Gastrocnemius medialis (tissue), 4 donors: ENCODE data around the gene PDE6A. TPM values are rescaled to one million over a fixed set of nuclear protein-coding genes. Genes with fewer than 3 reads are reported as not detected.

Experiments
- ATAC-seq, 2 donors: fragments of 150-250 bp; one replicate each; pipeline ENCODE4 v1.9.1; 2016
- DNase-seq, 2 donors: peaks; one replicate each; pipeline ENCODE4 v3.0.0-alpha.2; 2019
- H3K27ac ChIP-seq, 4 donors: fragments of 200-600 bp; sonication (generic); 1 replicate in 1 of 4; 2 replicates in 3 of 4; pipeline ENCODE4 v1.5.1; 2016 to 2018; ENCODE audit warnings: mild to moderate bottlenecking in 2 of 4, moderate library complexity in 1 of 4
- H3K27me3 ChIP-seq, 3 donors: fragments of 200-600 bp; sonication (generic) in 2 of 3; 1 replicate in 1 of 3; 2 replicates in 2 of 3; pipeline versions ENCODE4 v1.5.1 to v1.6.0; 2016 to 2019; ENCODE audit warnings: mild to moderate bottlenecking in 1 of 3, moderate library complexity in 1 of 3
- H3K36me3 ChIP-seq, 2 donors: fragments of 200-600 bp; sonication (generic) in 1 of 2; one replicate each; pipeline ENCODE4 v1.5.1; 2017 to 2018
- H3K4me1 ChIP-seq, 2 donors: fragments of 200-600 bp; sonication (generic) in 1 of 2; one replicate each; pipeline ENCODE4 v1.5.1; 2016 to 2017; ENCODE audit warnings: mild to moderate bottlenecking in 2 of 2
- H3K4me3 ChIP-seq, 4 donors: fragments of 200-600 bp; sonication (generic) in 3 of 4; 1 replicate in 1 of 4; 2 replicates in 3 of 4; pipeline ENCODE4 v1.5.1; 2016 to 2019; ENCODE audit warnings: mild to moderate bottlenecking in 2 of 4
- H3K9me3 ChIP-seq, 3 donors: fragments of 200-600 bp; sonication (generic) in 2 of 3; 1 replicate in 1 of 3; 2 replicates in 2 of 3; pipeline ENCODE4 v1.5.1; 2016 to 2019
- CTCF ChIP-seq, 5 experiments: fragments of 450-650 bp in 3 of 5; fragments of 200-600 bp in 2 of 5; sonication (generic) in 2 of 5; IDR thresholded peaks in 4 of 5; conservative IDR thresholded peaks in 1 of 5; 1 replicate in 4 of 5; 2 replicates in 1 of 5; pipeline ENCODE4 v1.5.1; 2016 to 2019; ENCODE audit warnings: antibody characterized with exemption in 5 of 5, mild to moderate bottlenecking in 3 of 5, moderate library complexity in 3 of 5
- POLR2A ChIP-seq, 2 donors: fragments of 450-650 bp; IDR thresholded peaks; one replicate each; pipeline ENCODE4 v1.6.1; 2017; ENCODE audit warnings: antibody characterized with exemption in 2 of 2, mild to moderate bottlenecking in 2 of 2, moderate library complexity in 2 of 2
- in situ Hi-C, 4 donors: fragments of 200-750 bp; cut with MboI; loops; one replicate each; pipeline versions ENCODE4 v1.15.0 to v1.8.0; 2017; ENCODE audit warnings: low sequenced_read_pairs in 4 of 4
- intact Hi-C: fragments of 100-400 bp; cut with DNase I; formaldehyde crosslinking; loops from one replicate; pipeline ENCODE4 v1.15.1; 2023; ENCODE audit warnings: low total_unique reads
- total RNA-seq, 4 donors: library from RNA; depleted of rRNA; stranded (reverse); fragments of >200 nt; gene quantifications; one replicate each; pipeline versions ENCODE4 v1.1.0 to v1.2.3, GENCODE V29; 2016

PDE6A gene
- total RNA-seq, 4 donors from 2014 or later: not detected

GRCh38 chr5:149820536-149821510 is 123.8 kb downstream of the PDE6A start:
- no peak for ATAC-seq
- H3K4me3 ChIP-seq: peak overlapping the region in 1 of 4 donors; percentile 13
- H3K36me3 ChIP-seq: peaks cover 0 to 7% of the 10 kb centered on the region in 2 donors
- no peak for TF ChIP-seq CTCF (IDR thresholded peaks at IDR 0.05 in 4 of 5, conservative IDR thresholded peaks at IDR 0.05 in 1 of 5)
- TF ChIP-seq POLR2A (IDR thresholded peaks at IDR 0.05): no peak
- H3K4me1 ChIP-seq: peaks cover 35 to 41% of the 10 kb centered on the region in 2 donors
- H3K27ac ChIP-seq: peak overlapping the region; percentile 74 to 84 (median 79)
- in situ Hi-C loops: loop anchor here (10.0 kb wide), 2 partner anchors 96 to 156 kb away; no protein-coding TSS in a partner anchor
- no peaks in the 10 kb centered on the region for H3K9me3 ChIP-seq
- intact Hi-C loops: no loop called here
- H3K27me3 ChIP-seq: no peaks in the 10 kb centered on the region
- no peak for DNase-seq

- Histone ChIP-seq H3K36me3 (peaks cover 0 to 7% of the 10 kb centered on the region in 2 donors), H3K27me3 (no peaks in the 10 kb centered on the region), H3K27ac (peak overlapping the region; percentile 0 to 84 (median 79)), H3K9me3 (no peaks in the 10 kb centered on the region), H3K4me3 (peak overlapping the region in 1 of 4 donors; percentile 13), H3K4me1 (peaks cover 29 to 34% of the 10 kb centered on the region in 2 donors)
- ATAC-seq: no peak
- no peak for DNase-seq
- intact Hi-C loops: no loop called here
- in situ Hi-C loops: loop anchor here (10.0 kb wide), 2 partner anchors 95 to 155 kb away; no protein-coding TSS in a partner anchor
- no peak for TF ChIP-seq POLR2A (IDR thresholded peaks at IDR 0.05)
- no peak for TF ChIP-seq CTCF (IDR thresholded peaks at IDR 0.05 in 4 of 5, conservative IDR thresholded peaks at IDR 0.05 in 1 of 5)
Observed at GRCh38 chr5:149820012-149820411, 124.6 kb downstream of the PDE6A start.

GRCh38 chr5:149818116-149818515 is 126.5 kb downstream of the PDE6A start:
- DNase-seq: no peak
- intact Hi-C loops: no loop called here
- in situ Hi-C loops: loop anchor here in 1 of 4 donors (10.0 kb wide), 1 partner anchor 83 kb away; the partner anchor contains the start of gene PPARGC1B
- Histone ChIP-seq H3K9me3 (no peaks in the 10 kb centered on the region), H3K36me3 (peaks cover 0 to 7% of the 10 kb centered on the region in 2 donors), H3K4me3 (no peak overlapping the region), H3K27ac (peak overlapping the region in 2 of 4 donors; percentile 29 to 76), H3K27me3 (no peaks in the 10 kb centered on the region), H3K4me1 (peaks cover 21 to 25% of the 10 kb centered on the region in 2 donors)
- no peak for TF ChIP-seq POLR2A (IDR thresholded peaks at IDR 0.05)
- no peak for TF ChIP-seq CTCF (IDR thresholded peaks at IDR 0.05 in 4 of 5, conservative IDR thresholded peaks at IDR 0.05 in 1 of 5)
- no peak for ATAC-seq

GRCh38 chr5:149817539-149818060 is 127.0 kb downstream of the PDE6A start:
- H3K27me3 ChIP-seq: no peaks in the 10 kb centered on the region
- intact Hi-C loops: no loop called here
- TF ChIP-seq POLR2A (IDR thresholded peaks at IDR 0.05) (no peak), CTCF (IDR thresholded peaks at IDR 0.05 in 4 of 5, conservative IDR thresholded peaks at IDR 0.05 in 1 of 5) (no peak)
- no peaks in the 10 kb centered on the region for H3K9me3 ChIP-seq
- peaks cover 0 to 7% of the 10 kb centered on the region in 2 donors for H3K36me3 ChIP-seq
- DNase-seq (no peak), ATAC-seq (no peak)
- H3K27ac ChIP-seq: peak overlapping the region in 1 of 4 donors; percentile 9
- H3K4me3 ChIP-seq: no peak overlapping the region
- in situ Hi-C loops: loop anchor here in 1 of 4 donors (10.0 kb wide), 1 partner anchor 83 kb away; the partner anchor contains the start of gene PPARGC1B
- H3K4me1 ChIP-seq: peaks cover 21 to 24% of the 10 kb centered on the region in 2 donors
